ENCODE data around the gene DGCR2.

DGCR2 gene

DNA sequence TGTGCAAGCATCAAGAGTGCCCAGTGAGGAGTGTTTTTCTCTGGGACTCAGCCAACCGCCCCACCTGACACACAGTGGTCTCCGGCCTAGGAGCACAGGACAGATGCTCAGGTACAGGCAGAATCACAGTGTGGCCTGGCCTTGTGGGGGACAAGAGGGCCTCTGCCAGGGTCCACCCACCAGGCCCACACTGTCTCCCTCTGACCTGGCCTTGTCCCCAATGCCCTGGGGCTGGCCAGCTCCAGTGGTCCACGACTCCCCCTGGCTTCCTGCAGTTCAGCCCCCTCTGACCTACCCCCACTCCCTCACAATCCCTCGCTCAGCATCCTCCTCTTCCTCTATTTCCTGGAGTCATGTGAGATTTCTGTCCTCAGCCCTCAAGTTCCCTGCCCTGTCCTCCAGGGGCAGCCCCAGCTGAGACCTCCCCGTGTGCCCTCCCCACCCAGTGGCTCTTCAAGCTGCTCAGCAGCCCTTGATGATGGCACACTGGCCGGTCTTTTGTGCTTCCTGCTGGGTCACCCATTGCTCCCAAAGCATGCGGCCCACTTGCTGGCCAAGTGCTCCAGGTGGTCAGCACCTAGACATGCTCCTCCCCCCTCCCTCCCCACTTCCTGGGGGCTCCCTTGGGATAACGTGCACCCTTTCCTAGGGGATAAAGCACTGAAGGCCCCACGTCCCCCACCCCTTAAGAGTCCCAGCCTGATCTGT, 10.6 kb upstream of the DGCR2 start:
- TF ChIP-seq MAX (IDR thresholded peaks at IDR 0.05) (no peak), YY1 (IDR thresholded peaks at IDR 0.05; ENCODE audit: low read depth) (no peak), NFIC (IDR thresholded peaks at IDR 0.05) (no peak)

GRCh38 chr22:19132153-19132552, 9.9 kb upstream of the DGCR2 start:
- TF ChIP-seq YY1 (IDR thresholded peaks at IDR 0.05; ENCODE audit: low read depth) (no peak), EGR1 (IDR thresholded peaks at IDR 0.05) (no peak), CEBPB (IDR thresholded peaks at IDR 0.05) (no peak), TEAD4 (IDR thresholded peaks at IDR 0.05) (no peak), CREB1 (IDR thresholded peaks at IDR 0.05; ENCODE audit: low read depth) (no peak), NFIC (IDR thresholded peaks at IDR 0.05) (no peak), TAF1 (IDR thresholded peaks at IDR 0.05; ENCODE audit: low read depth) (no peak), FOXM1 (IDR thresholded peaks at IDR 0.05; ENCODE audit: borderline replicate concordance, low read depth) (no peak), USF1 (IDR thresholded peaks at IDR 0.05) (no peak), TCF12 (IDR thresholded peaks at IDR 0.05; ENCODE audit: low read depth) (no peak), EP300 (IDR thresholded peaks at IDR 0.05; ENCODE audit: borderline replicate concordance) (no peak), REST (IDR thresholded peaks at IDR 0.05; ENCODE audit: low read depth) (no peak), RAD21 (IDR thresholded peaks at IDR 0.05; ENCODE audit: low read depth) (no peak), ZBTB7A (IDR thresholded peaks at IDR 0.05; ENCODE audit: low read depth) (no peak), MAX (IDR thresholded peaks at IDR 0.05) (no peak)

DNA sequence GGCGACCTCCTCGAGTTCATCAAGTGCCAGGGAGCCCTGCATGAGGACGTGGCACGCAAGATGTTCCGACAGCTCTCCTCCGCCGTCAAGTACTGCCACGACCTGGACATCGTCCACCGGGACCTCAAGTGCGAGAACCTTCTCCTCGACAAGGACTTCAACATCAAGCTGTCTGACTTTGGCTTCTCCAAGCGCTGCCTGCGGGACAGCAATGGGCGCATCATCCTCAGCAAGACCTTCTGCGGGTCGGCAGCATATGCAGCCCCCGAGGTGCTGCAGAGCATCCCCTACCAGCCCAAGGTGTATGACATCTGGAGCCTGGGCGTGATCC, 9.4 kb upstream of the DGCR2 start:
- TF ChIP-seq EP300 (IDR thresholded peaks at IDR 0.05; ENCODE audit: borderline replicate concordance) (no peak), MAX (IDR thresholded peaks at IDR 0.05) (no peak), TEAD4 (IDR thresholded peaks at IDR 0.05) (no peak), YY1 (IDR thresholded peaks at IDR 0.05; ENCODE audit: low read depth) (no peak), EGR1 (IDR thresholded peaks at IDR 0.05) (no peak), NFIC (IDR thresholded peaks at IDR 0.05) (no peak), TAF1 (IDR thresholded peaks at IDR 0.05; ENCODE audit: low read depth) (no peak), FOXM1 (IDR thresholded peaks at IDR 0.05; ENCODE audit: borderline replicate concordance, low read depth) (no peak), ZBTB7A (IDR thresholded peaks at IDR 0.05; ENCODE audit: low read depth) (no peak), RAD21 (IDR thresholded peaks at IDR 0.05; ENCODE audit: low read depth) (no peak), TCF12 (IDR thresholded peaks at IDR 0.05; ENCODE audit: low read depth) (no peak), CREB1 (IDR thresholded peaks at IDR 0.05; ENCODE audit: low read depth) (no peak), USF1 (IDR thresholded peaks at IDR 0.05) (no peak), CEBPB (IDR thresholded peaks at IDR 0.05) (no peak), REST (IDR thresholded peaks at IDR 0.05; ENCODE audit: low read depth) (no peak)

- TF ChIP-seq FOXM1 (IDR thresholded peaks at IDR 0.05; ENCODE audit: borderline replicate concordance, low read depth) (no peak), USF1 (IDR thresholded peaks at IDR 0.05) (no peak), TEAD4 (IDR thresholded peaks at IDR 0.05) (no peak), MAX (IDR thresholded peaks at IDR 0.05) (no peak), RAD21 (IDR thresholded peaks at IDR 0.05; ENCODE audit: low read depth) (no peak), EGR1 (IDR thresholded peaks at IDR 0.05) (no peak), CREB1 (IDR thresholded peaks at IDR 0.05; ENCODE audit: low read depth) (no peak), REST (IDR thresholded peaks at IDR 0.05; ENCODE audit: low read depth) (no peak), TCF12 (IDR thresholded peaks at IDR 0.05; ENCODE audit: low read depth) (no peak), CEBPB (IDR thresholded peaks at IDR 0.05) (no peak), EP300 (IDR thresholded peaks at IDR 0.05; ENCODE audit: borderline replicate concordance) (no peak), TAF1 (IDR thresholded peaks at IDR 0.05; ENCODE audit: low read depth) (no peak)
These were observed 8.9 kb upstream of the DGCR2 start, which contains the start of gene TSSK2 for GRCh38 chr22:19130959-19131684. TSS of gene TSSK2 (plus strand) at chr22:19131308. CDS start at chr22:19131400, 92 bp downstream.
